ENCODE data around the gene ETV3. TPM values are rescaled to one million over a fixed set of nuclear protein-coding genes. Genes with fewer than 3 reads are reported as not detected.

ETV3 gene
- total RNA-seq, 1 experiment from 2014 or later, result 36.3 TPM

- H3K4me1 ChIP-seq (ENCODE audit: insufficient read depth, low read length), result no peaks in the 10 kb centered on the region
Measured at GRCh38 chr1:157147037-157147436, 8.8 kb upstream of the ETV3 start.

More at GRCh38 chr1:157147037-157147436, 8.8 kb upstream of the ETV3 start:
- Histone ChIP-seq H2AFZ (ENCODE audit: low read length) (no peak overlapping the region), H3K4me2 (ENCODE audit: insufficient read depth, insufficient read length, low read length) (no peak overlapping the region), H3K23me2 (ENCODE audit: insufficient read length, low read depth, low read length, poor library complexity, severe bottlenecking) (no peaks in the 10 kb centered on the region), H2BK120ac (ENCODE audit: low read depth, low read length, poor library complexity, severe bottlenecking) (no peak overlapping the region), H4K8ac (replicated peaks; ENCODE audit: insufficient read length, low read depth, low read length) (no peak overlapping the region), H3K56ac (ENCODE audit: insufficient read length, low read depth, low read length) (no peak overlapping the region), H2BK15ac (ENCODE audit: low read depth, low read length) (no peak overlapping the region), H3K79me1 (ENCODE audit: insufficient read depth, low read depth, low read length, poor library complexity, severe bottlenecking) (no peaks in the 10 kb centered on the region), H4K20me1 (ENCODE audit: control insufficient read depth, insufficient read depth, insufficient read length) (no peaks in the 10 kb centered on the region), H4K5ac (ENCODE audit: insufficient read length, low read depth, low read length) (no peak overlapping the region), H3K14ac (ENCODE audit: insufficient read depth, low read length) (no peak overlapping the region), H2BK5ac (ENCODE audit: insufficient read length, low read length) (no peak overlapping the region), H3T11ph (ENCODE audit: low read length) (no peak overlapping the region), H2AK5ac (ENCODE audit: insufficient read length, low read length) (no peak overlapping the region), H2BK20ac (ENCODE audit: low read depth, low read length, poor library complexity, severe bottlenecking) (no peak overlapping the region), H3K18ac (ENCODE audit: insufficient read length, low read depth, low read length) (no peak overlapping the region), H3K27me3 (ENCODE audit: insufficient read depth, low read length) (no peaks in the 10 kb centered on the region; the same call in 1 of the 2 replicates), H3K27ac (ENCODE audit: insufficient read length, low read depth, low read length) (no peak overlapping the region), H3K4ac (ENCODE audit: low read depth, low read length) (no peak overlapping the region), H3K23ac (ENCODE audit: insufficient read length, low read depth, low read length) (no peak overlapping the region), H3K9me3 (ENCODE audit: control insufficient read depth, low read depth, low read length) (no peaks in the 10 kb centered on the region), H3K9ac (ENCODE audit: extremely low read depth, insufficient read length, low read length) (no peak overlapping the region), H3K79me2 (ENCODE audit: insufficient read depth, low read length) (no peaks in the 10 kb centered on the region), H4K91ac (ENCODE audit: insufficient read length, low read depth, low read length) (no peak overlapping the region), H2BK12ac (ENCODE audit: insufficient read length, low read depth, low read length) (no peak overlapping the region)
- Mint-ChIP-seq H3K4me1 (peaks cover 8 to 16% of the 10 kb centered on the region in 2 experiments), H3K4me3 (no peak overlapping the region), H3K27ac (no peak overlapping the region), H3K27me3 (ENCODE audit: low read depth) (no peaks in the 10 kb centered on the region; the same call in 1 of the 2 replicates), H3K9me3 (no peaks in the 10 kb centered on the region), H3K36me3 (ENCODE audit: insufficient read depth in 1 of 3, low read depth in 3 of 3) (no peaks in the 10 kb centered on the region)
- DNase-seq, result no peak
- no CpG with 5 or more reads among the region's 1 CpG for WGBS (ENCODE audit: extremely low coverage, insufficient read length, low lambda C conversion rate)
- TF ChIP-seq CTCF (conservative IDR thresholded peaks at IDR 0.05), result no peak
